GM18858 (cell line): ENCODE measurements around the gene ADAM12.
"Not testable (repeated sequence)": the region's sequence is repeated elsewhere in the genome, so short reads cannot be mapped to it uniquely, and the experiment has no call there.

ENCODE experiments used
- ATAC-seq: cut with Tn5 transposase; IDR thresholded peaks from one replicate; pipeline ENCODE4 v1.9.1; 2021; ENCODE audit not compliant: unreplicated experiment

ADAM12 gene

DNA sequence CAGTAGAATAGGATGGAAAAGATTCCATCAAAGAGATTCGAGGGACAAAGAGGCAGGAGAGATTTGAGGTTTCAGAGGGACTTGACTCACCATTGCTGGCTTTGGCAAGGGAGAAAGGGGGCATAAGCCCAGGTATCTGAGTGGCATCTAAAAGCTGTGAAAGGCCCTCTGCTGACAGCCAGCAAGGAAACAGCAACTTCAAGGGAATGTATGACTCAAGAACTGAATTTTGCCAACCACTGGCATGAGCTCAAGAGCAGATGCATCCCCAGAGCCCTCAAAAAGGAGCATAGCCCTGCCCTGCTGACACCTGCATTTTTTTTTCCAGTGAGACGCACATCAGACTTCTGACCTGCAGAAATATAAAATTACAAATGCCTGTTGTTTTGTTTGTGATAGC is 19.6 kb upstream of the ADAM12 start:
- ATAC-seq = no peak

DNA sequence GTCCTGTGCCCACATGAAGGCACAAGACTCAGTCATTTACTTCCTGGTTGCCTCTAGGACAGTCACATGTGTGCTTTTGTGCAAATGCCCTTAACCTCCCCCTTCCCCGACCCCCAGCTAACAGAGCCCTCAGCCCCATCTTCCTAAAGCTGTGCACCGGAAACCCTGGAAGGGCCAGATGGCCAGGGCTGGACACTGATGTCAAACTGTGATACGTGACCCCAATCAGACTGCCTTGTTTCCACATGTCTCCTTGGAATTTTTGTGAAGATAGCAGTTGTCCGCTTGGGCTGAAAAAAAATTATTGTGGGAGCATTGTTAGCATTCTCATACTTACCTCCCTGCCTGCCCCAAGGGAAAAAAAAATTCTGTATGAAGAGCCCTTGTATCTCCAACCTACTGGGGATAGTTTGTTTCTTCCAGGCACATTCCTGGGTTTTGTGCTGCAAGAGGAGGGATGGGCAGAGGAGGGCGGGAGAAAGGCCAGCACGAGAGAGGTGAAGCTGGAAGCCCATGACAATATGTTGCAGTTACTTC is 17.0 kb upstream of the ADAM12 start:
- no peak for ATAC-seq

DNA sequence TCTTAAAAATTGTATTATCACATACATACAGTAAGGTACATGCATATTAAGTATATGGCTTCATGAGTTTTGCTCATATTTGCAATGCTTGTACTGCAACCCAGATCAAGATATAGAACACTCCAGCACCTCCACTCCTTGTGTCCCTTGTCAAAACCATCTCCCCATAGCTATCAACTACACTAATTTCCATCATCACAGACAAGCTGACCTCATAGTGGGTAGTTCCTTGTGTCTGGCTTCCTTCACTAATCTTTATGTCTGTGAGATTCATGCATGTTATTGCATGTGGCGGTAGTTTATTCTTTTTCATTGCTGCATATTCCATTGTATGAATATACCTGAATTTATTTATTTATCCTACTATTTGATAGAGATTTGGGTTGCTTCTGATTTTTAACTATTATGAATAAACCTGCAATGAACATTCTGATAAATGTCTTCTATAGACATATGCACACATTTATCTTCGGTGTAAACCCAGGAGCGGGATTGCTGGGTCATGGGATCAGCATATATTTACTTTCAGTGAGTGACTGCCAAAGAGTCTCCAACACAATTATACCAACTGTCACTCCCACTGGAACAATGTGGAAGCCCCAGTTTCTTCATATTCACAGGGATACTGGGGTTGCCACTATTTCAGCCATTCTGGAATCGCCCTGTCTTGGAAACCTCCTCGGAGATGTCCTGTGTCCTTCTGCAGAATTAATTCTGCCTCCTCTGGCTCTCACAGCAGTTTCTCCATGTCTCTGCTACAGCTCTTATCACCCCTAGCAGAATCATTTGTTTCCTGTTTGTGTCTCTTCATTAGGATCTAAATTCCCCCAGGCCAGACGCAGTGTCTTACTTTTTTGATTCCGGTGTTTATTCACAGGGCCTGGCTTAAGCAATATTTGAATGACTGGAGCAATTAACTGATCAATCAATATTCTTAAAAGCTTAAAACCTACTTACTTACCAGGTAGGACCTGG is 14.7 kb upstream of the ADAM12 start:
- no peak for ATAC-seq

DNA sequence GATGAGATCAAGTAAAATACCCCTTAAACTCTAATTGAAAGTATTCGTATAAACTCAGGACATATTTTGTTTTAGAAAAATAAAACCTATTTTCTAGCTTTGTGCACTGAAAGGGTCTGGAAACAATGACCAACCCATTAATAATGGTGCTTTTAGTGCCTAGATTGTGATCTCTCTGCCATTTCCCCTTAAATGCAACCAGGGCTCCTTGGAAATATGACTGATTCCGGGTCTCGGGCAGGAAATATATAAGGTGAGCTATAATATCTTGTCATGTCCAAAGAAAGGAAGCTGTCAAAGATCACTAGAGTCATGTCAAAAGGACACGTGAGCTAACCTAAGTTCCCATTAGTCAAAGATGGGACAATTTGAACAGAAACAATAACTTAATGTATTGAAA is 12.4 kb upstream of the ADAM12 start:
- no peak for ATAC-seq

DNA sequence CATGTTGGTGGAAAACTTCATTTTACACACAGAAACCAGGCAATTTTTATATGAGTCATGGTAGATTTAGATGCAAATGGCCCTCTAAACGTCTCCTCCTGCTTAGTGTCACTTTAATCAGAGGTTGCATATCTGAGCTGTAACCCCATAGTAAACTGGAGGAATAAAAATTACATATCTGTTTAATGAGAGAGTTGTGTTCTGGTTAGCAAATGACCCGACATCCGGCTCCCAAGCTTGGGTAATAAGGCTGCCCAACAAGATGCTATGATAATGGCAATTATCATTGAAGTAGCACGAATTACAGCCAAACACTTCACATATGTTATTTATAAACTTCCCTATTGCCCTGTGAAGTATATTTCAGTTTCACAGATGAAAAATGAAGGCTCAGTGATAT is 10.6 kb upstream of the ADAM12 start:
- ATAC-seq = no peak

DNA sequence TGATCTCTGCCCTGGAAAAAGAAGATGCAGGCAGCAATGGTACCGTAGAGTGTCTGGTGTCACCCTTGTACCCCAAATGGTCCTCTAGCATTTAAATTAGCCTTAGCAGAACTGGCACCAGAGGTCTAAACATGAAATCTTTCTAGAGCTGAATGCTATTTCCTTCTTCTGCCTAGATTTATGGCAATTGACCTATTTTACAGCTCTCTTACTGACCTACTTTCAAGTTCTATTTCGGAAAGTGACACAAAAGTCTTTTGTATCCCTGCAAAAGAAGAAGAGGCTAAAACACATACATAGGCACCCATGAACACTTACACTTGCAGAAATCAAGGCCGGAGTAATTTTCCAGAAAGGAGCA is 10.1 kb upstream of the ADAM12 start:
- ATAC-seq = no peak

DNA sequence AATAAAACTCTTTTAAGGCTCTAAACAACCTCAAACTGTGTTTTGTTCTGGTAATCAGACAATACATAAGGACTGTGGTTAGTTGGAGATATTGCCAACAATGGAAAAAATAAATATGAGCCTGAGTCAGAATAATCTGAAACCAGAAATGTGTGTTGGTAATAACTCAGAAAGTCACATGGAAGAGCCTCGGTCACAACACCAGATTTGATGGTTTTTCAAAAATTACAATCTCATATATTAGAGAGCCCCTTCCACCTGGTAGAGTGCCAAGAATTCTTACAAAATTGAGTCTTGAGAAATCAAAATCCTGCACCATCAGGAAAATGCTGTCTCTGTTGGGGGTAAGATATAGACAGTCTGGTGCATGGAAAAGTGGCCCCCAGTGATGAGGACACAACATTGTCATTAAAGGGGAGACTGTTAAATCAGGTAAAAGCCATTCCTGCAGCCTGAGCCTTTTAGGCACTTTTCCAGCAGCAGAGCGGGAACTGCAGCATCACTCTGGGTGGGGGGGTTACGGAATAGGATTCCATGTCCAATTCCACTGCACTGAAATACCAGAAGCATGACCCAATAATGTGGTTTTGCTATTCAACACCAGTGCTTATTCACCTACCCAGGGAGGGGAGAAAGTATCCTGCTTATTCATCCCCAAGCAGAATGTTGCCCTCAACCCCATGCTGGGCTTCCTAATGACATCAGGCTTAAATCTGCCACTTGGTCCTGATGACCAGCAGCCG is 9.5 kb upstream of the ADAM12 start:
- no peak for ATAC-seq

DNA sequence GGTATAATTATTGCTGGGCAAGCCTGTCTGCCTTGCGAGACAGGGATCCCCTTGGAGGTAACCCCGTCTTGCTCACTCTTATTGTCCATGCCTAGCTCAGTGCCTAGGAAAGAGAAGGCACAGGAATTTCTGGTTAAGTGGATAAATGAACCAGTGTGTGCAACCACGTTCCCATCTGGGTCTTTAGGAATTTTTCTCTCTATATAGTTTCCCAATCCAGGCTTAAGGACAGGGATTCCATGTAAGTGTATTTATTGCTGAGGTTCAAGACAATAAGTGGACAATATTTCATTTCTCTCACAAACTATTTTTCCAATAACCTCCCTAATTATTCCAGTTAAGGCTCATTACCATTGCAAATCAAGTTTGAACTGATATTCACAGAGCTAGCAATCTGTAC is 8.9 kb upstream of the ADAM12 start:
- ATAC-seq = no peak

DNA sequence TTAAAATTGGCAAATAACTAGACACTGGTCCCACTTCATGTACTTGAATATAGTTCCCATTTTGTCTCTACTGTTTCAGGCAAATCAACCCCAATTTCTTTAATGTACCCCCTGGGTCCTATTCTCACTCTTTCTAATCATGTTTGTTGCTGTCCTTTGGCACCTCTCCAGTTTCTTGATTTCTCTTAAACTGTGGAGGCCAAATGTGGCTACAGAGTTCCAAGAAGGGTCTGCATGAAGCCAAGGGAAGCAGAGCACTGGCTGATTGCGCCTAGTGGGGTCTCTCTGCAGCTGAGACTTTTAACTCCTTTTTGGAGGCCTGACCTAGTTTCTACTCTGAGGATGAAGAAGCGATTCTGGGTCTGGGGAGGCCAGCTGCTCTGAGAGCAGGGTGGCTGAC is 6.7 kb upstream of the ADAM12 start:
- no peak for ATAC-seq

DNA sequence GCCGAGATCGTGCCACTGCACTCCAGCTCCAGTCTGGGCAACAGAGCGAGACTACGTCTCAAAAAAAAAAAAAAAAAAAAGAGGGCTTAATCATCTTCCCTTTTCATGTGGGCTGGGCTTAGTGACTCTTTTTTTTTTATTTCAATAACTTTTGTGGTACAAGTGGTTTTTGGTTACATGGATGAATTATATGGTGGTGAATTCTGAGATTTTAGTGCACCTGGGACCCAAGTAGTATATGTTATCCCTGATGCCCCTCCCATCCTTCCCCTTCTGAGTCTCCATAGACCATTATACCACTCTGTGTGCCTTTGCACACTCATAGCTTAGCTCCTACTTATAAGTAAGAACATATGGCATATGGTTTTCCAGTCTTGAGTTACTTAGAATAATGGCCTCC is 4.8 kb upstream of the ADAM12 start:
- no peak for ATAC-seq

DNA sequence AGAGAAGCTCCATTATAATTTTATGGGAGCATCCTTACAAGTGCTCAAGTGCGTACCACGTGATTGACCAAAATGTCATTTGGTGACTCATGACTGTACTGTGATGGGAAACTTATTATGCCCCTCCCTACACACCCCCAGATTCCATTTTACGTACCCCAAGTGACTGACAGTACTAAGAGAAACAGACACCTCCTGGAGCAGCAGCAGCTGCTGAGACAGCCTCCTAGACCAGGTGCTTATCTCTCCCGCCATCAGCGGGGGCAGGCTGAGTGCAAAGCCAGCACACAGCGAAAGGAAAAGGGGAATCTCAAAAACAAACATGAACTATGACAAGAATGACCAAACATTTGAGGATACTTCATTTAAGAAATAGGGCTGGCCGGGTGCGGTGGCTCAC is 4.2 kb upstream of the ADAM12 start:
- no peak for ATAC-seq

DNA sequence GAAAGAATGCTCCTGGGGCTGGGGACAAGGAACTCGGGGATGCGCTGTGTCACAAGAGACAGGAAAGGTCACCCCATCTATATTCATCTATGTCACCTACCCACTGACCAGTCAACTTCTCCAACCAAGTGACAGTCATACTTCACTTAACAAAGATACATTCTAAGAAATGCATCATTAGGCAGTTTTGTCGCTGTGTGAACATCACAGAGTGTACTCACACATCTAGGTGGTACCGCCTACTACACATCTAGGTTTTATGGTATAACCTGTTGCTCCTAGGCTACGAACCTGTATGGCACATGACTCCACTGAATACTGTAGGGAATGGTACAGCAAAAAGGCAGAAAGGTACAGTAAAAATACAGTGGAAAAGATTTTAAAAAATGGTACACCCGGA is 3.8 kb upstream of the ADAM12 start:
- ATAC-seq = no peak

DNA sequence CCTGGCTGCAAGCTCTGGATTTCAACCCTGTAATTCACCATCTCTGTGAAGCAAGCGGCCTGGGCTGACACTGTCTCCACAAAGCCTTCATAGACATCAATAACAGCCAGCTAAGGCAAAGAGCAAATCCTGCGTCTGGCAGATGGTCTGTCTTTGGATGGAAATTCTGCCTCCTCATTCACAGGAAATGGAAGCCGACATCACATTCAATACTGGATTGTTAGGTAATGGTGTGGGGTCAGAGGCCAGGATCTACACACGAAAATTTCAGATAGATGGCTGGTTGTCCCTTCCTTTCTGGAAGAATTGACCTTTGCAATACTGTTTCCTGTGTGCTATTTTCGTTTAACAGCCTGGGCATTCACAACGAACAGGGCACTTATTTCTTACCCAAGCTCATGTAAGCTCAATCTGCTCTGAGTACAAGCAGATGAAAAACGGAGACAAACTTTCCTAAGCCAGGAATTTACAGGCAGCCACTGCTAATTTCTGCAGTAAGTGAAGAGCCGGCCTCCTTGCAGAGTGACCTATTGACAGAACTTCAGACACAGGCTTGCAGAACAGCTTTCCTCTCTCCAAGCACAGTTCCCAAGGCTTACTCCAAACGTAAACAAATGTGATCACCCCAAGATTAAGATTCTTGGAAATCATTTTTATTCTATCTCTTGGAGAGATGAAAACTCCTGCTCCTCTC is 3.1 kb upstream of the ADAM12 start:
- no peak for ATAC-seq

DNA sequence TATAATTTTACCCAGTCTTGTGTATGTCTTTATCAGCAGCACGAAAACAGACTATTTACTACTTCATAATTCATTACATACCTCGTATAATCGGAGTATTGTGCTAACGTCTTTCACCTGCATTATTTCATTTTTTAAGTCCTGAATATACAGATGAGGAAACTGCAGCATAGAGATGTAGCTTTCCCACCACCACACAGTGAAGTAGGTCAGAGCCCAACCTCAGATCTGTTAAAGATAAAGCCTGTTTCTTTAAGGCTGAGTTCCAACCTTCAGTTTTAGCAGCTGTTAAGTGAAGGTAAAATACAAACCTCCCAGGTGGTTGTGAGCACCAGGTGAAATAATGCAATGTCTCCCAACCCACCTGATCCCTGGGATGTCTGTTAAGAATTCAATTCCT is 2.0 kb upstream of the ADAM12 start:
- no peak for ATAC-seq

DNA sequence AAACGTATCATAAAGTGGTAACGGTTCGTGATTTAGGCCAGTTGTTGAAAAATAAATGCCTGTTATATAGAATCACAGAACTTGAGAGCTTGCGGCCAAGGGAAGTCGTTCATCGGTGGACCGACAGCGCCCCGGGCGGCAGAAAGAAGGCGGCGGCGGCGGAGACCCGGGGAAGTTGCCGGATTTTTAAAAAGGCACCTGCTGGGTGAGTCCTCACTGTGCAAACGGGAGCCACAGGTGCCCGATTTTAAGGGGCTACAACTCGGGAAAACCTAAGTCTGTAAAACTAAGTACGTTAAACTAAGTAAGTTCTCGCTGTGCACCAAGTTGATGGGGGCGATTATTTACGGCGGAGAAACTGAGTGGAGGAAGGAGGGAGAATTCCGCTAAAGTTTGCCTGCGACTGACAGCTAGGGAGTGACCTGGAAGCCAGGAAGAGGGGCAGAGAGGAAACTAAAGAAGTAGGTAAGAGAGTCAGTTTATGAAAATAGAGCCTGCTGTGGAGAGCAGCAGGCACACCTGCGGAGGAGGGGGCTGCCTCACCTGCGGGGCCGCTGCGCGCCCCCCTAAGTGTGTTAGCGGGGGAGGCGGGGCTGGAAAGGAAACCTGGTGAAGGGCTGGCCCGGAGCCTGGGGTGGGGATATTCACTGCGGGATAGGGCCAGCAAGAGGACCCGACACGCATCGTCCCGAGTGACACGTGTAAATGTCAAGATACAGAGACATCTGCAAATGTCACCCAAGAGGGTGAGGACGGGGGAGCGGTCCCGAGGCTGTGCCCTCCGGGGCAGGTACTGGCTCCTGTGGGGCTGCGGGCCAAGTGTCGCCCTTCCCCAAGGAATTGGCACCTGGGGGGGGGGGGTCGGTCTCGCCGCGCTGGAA is 996 bp downstream of the ADAM12 start:
- no peak for ATAC-seq

DNA sequence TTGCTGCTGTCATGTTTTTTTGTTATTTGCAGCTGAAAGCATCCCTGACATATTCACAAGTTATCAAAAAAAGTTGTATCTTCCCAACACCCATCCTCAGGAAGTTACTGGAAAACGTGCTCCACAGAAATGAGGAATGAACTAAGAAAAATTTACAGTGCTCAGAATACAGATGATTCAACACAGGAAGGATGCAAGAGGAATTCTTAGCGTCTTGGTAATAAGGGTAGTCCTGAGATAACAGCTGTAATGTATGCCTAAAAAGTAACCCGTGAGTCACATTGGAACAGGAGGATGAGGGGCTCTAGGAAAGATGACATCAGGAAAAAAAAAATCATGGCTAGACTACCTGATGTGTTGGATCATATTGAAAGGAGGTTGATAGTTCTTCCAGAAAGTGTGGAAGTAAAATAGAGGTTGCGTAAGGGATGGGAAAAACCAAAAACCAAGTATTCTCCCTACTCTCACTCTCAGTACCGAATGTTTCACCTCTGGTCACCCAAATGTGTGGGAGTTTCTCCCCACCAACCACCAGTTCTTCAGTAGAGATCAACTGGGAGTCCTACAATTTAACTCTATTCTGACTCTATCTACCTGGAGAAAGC is 3.9 kb downstream of the ADAM12 start:
- ATAC-seq = no peak

DNA sequence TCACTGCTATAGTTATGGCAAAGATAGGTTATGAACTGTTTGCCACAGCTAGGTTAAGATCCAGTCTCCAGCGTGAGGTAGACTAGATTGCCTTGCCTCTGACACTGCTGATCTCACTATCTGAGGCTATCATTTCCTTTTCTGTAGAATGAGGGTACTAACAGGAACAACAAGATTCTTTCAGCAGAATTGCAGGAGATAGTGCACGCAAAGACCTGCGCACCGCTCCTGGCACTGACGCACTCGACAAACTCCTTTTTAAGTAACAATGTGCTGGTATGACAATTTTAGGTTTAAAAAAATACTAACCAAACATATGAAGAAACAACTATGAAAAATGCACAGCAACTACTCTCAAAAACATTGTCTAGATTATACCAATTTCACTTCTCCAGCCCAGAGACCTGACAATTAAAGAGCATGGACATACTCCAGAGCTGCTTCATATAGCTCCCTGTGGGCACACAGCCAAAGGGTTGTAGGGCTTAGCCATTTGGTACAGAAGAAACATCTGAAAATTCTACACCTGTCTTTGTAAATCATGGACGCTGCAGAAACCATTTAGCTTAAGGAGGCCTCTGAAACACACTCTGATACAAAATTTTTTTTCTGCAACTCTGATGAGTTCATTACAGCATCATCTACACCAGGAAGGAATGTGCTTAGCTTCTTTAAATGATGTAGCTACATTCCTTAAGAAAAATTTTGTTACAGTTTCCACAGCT is 7.8 kb downstream of the ADAM12 start:
- no peak for ATAC-seq

DNA sequence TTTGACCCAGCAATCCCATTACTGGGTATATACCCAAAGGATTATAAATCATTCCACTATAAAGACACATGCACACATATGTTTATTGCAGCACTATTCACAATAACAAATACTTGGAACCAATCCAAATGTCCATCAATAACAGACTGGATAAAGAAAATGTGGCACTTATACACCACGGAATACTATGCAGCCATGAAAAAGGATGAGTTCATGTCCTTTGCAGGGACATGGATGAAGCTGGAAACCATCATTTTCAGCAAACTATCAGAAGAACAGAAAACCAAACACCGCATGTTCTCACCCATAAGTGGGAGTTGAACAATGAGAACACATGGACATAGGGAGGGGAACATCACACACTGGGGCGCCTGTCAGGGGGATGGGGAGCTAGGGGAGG is 9.1 kb downstream of the ADAM12 start:
- not testable (repeated sequence) for ATAC-seq

DNA sequence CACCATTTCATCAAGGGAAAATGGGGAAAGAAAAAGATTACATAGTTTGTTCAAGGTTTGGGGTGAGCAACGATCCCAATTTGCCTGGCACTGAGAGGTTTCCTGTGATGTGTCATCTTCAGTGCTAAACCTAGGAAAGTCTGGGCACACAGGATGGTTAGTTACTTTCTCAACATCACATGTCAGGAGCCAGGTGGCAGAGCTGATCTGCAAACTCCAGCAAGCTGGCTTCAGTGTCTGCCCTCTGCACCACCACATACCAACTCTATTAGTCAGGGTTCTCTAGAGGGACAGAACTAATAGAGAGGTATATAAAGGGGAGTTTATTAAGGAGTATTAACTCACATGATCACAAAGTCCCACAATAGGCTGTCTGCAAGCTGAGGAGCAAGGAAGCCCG is 11.3 kb downstream of the ADAM12 start:
- ATAC-seq = no peak
